ENCODE data around the gene UQCRFS1.
"Not testable (repeated sequence)": the region's sequence is repeated elsewhere in the genome, so short reads cannot be mapped to it uniquely, and the experiment has no call there.

Gene UQCRFS1

GRCh38 chr19:29241324-29241723, 28.4 kb upstream of the UQCRFS1 start:
- Mint-ChIP-seq H3K27me3 (ENCODE audit: low read depth) (peaks cover 4% of the 10 kb centered on the region), H3K27ac (no peak overlapping the region), H3K4me1 (ENCODE audit: low read depth) (no peaks in the 10 kb centered on the region), H3K36me3 (ENCODE audit: low read depth) (no peaks in the 10 kb centered on the region), H3K4me3 (no peak overlapping the region), H3K9me3 (no peaks in the 10 kb centered on the region)
- DNase-seq (ENCODE audit: low spot score) = no peak

DNA sequence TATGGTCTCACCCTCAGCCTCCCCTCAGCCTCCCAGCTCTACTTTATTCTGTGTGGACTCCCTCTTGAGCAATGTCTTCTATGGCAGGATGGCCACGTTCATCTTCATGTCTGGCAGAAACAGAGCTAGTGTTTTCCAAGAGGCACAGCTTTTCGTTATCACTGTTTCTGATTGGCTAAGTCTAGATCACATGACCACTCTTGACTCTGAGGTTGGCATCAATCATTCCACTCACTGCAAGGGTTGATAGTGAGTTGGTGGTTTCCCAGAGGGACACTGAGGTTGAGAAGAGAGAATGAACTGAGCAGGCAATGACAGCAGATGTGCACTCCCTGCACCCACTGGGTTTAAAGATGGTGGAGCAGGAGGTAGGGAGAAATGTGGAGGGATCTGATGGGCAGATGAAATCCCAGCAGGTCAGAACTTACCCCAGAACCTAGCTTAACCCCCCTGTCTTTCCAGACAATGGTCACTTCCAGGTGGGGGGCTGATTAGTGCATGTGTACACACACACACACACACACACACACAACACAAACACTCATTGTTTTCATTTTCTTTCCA, 26.3 kb upstream of the UQCRFS1 start:
- Mint-ChIP-seq H3K27ac (no peak overlapping the region), H3K36me3 (ENCODE audit: low read depth) (no peaks in the 10 kb centered on the region), H3K9me3 (no peaks in the 10 kb centered on the region)

DNA sequence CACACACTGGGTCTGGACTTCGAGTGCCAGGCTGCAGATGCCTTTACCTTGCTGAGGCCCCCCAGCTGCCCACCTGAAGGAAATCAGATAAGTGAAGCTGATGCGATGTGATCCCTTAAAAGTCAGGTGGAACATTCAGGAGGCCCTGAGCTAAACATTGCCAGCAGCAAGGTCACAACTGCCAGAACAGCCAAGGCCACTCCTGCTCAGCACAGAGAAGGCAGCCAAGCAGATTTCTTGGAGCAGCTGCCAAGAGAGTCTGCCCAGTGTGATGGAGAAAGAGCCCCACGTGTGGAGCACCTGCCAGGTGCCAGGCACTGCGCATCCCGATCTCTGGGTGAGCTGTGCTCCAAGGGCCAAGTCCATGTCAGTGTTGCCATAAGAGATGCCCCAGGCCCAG, 20.6 kb upstream of the UQCRFS1 start:
- Mint-ChIP-seq H3K36me3 (ENCODE audit: low read depth) (no peaks in the 10 kb centered on the region), H3K4me1 (ENCODE audit: low read depth) (no peaks in the 10 kb centered on the region), H3K27me3 (ENCODE audit: low read depth) (no peaks in the 10 kb centered on the region), H3K9me3 (no peaks in the 10 kb centered on the region), H3K27ac (no peak overlapping the region), H3K4me3 (no peak overlapping the region)
- DNase-seq (ENCODE audit: low spot score) = no peak

More for the DNA sequence above, 26.3 kb upstream of the UQCRFS1 start:
- H3K27me3 Mint-ChIP-seq (ENCODE audit: low read depth) = peaks cover 2% of the 10 kb centered on the region
- no peak overlapping the region for H3K4me3 Mint-ChIP-seq
- H3K4me1 Mint-ChIP-seq (ENCODE audit: low read depth) = no peaks in the 10 kb centered on the region
- no peak for DNase-seq (ENCODE audit: low spot score)

DNA sequence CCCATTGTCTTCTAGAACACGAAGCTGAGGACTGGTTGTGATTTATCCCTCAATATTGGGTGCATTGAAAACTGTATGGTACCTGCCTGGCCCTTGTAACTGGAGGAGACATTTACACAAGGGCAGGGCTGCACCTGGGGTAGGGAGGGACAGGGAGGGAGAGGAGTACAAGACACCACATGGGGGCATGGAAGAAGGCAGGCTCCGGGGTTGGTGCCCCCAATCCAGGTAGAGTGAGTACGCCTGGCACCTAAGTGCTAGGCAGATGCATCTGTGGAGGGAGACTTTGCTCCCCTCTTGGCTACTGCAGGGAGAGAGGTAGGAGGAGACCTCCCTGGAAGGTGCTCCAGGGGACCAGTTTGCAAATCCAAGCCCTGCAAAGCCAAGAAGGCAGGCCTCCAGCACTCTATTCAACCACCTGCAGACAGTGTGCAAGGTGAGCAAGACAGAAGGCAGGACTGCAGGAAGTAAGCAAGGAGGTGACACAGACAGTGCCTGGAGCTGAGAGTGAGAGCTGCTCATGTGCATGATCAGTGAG, 19.4 kb upstream of the UQCRFS1 start:
- no peak overlapping the region for H3K4me3 Mint-ChIP-seq
- H3K27ac Mint-ChIP-seq = no peak overlapping the region
- H3K9me3 Mint-ChIP-seq = no peaks in the 10 kb centered on the region
- DNase-seq (ENCODE audit: low spot score) = no peak
- H3K36me3 Mint-ChIP-seq (ENCODE audit: low read depth) = no peaks in the 10 kb centered on the region
- no peaks in the 10 kb centered on the region for H3K27me3 Mint-ChIP-seq (ENCODE audit: low read depth)
- H3K4me1 Mint-ChIP-seq (ENCODE audit: low read depth) = no peaks in the 10 kb centered on the region

GRCh38 chr19:29231306-29231705, 18.4 kb upstream of the UQCRFS1 start:
- not testable (repeated sequence) for H3K4me3 Mint-ChIP-seq; H3K4me1 Mint-ChIP-seq (ENCODE audit: low read depth); DNase-seq (ENCODE audit: low spot score); H3K27ac Mint-ChIP-seq; H3K36me3 Mint-ChIP-seq (ENCODE audit: low read depth); H3K9me3 Mint-ChIP-seq; H3K27me3 Mint-ChIP-seq (ENCODE audit: low read depth)

GRCh38 chr19:29217616-29218015, 4.7 kb upstream of the UQCRFS1 start:
- no peak for DNase-seq (ENCODE audit: low spot score)
- H3K4me1 Mint-ChIP-seq (ENCODE audit: low read depth) = peaks cover 7% of the 10 kb centered on the region
- no peak overlapping the region for H3K27ac Mint-ChIP-seq
- H3K36me3 Mint-ChIP-seq (ENCODE audit: low read depth) = no peaks in the 10 kb centered on the region
- no peaks in the 10 kb centered on the region for H3K9me3 Mint-ChIP-seq
- no peak overlapping the region for H3K4me3 Mint-ChIP-seq
- peaks cover 2% of the 10 kb centered on the region for H3K27me3 Mint-ChIP-seq (ENCODE audit: low read depth)

DNA sequence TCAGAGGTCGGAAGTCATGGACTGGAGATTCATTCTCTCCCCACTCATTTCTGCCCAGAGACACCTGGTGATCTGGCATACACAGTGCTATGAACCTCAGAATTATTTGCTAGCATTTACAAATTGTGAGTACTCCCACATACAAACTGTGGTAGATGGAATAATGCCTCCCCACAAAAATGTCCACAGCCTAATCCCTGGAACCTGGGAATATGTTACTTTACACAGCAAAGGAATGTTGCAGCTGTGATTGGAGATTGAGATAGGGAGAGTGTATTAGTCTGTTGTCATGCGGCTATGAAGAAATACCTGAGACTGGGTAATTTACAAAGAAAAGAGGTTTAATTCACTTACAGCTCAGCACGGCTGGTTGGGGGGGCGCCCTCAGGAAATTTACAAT, 3.1 kb upstream of the UQCRFS1 start:
- DNase-seq (ENCODE audit: low spot score) = no peak
- H3K9me3 Mint-ChIP-seq = peaks cover 5% of the 10 kb centered on the region
- H3K4me1 Mint-ChIP-seq (ENCODE audit: low read depth) = peaks cover 19% of the 10 kb centered on the region
- no peak overlapping the region for H3K4me3 Mint-ChIP-seq
- no peak overlapping the region for H3K27ac Mint-ChIP-seq
- H3K36me3 Mint-ChIP-seq (ENCODE audit: low read depth) = peaks cover 15% of the 10 kb centered on the region
- peaks cover 2% of the 10 kb centered on the region for H3K27me3 Mint-ChIP-seq (ENCODE audit: low read depth)

DNA sequence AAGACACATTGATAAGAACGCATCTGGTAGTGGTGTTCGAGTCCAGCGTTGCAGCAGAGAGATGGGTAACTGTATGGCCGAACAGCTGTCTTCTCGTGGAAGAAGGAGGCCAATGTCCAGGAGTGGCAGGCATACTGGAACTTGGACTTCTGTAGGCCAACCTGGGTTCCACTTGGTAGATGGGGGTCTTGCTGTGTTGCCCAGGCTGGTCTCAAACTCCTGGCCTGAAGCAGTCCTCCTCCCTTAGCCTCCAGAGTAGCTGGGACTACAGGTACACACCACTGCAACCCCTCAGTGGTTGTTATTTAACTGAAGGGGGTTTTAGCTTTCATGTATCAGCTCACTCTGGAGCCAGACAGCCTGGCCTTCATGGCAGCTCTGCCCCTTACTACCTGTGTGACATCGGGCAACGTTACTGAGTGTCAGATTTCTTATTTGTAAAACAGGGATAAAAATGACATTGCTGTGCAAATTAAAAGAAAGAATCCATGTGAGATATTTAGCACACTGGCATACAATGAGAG, 2.4 kb upstream of the UQCRFS1 start:
- Mint-ChIP-seq H3K4me1 (ENCODE audit: low read depth) (peaks cover 21% of the 10 kb centered on the region), H3K36me3 (ENCODE audit: low read depth) (peaks cover 21% of the 10 kb centered on the region), H3K27ac (no peak overlapping the region), H3K27me3 (ENCODE audit: low read depth) (peaks cover 2% of the 10 kb centered on the region), H3K4me3 (no peak overlapping the region), H3K9me3 (peaks cover 7% of the 10 kb centered on the region)
- no peak for DNase-seq (ENCODE audit: low spot score)

DNA sequence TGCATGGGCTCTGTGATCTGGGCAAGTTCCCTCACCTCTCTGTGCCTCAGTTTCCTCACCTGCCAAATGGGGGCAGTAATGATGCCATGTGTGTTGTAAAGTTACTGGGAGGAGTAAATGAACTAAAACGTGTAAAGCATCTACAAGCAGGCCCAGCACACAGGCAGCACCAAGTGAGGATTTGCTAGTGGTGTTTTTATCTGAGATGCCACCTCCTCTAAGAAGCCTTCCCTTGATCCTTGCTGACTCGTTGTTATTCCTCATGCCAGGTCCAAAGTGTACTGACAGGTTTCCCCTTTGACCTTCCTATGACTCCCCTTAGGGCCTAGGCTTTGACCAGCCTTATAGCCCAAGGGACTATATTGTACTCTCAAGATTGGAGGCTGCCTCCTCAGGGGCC, 1.5 kb upstream of the UQCRFS1 start:
- peaks cover 28% of the 10 kb centered on the region for H3K36me3 Mint-ChIP-seq (ENCODE audit: low read depth)
- H3K27me3 Mint-ChIP-seq (ENCODE audit: low read depth) = peaks cover 2% of the 10 kb centered on the region
- peaks cover 29% of the 10 kb centered on the region for H3K4me1 Mint-ChIP-seq (ENCODE audit: low read depth)
- no peak for DNase-seq (ENCODE audit: low spot score)
- peaks cover 7% of the 10 kb centered on the region for H3K9me3 Mint-ChIP-seq
- no peak overlapping the region for H3K27ac Mint-ChIP-seq
- H3K4me3 Mint-ChIP-seq = no peak overlapping the region

DNA sequence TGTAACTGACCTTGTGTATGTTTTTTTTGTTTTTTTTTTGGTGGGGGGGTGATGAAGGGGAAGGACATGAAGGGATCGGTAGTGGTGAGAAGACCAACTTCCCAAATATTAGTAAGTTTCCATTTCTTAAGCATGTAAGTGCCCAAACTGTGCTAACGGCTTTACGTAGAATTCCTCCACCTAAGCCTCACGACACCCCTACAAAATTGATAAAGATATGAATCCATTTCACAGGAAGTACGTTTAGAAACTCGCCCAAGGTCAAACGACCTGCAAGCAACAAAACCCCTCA, 649 bp downstream of the UQCRFS1 start:
- Mint-ChIP-seq H3K27me3 (ENCODE audit: low read depth) (no peaks in the 10 kb centered on the region), H3K4me3 (peak overlapping the region; percentile 93), H3K36me3 (ENCODE audit: low read depth) (peaks cover 34% of the 10 kb centered on the region), H3K9me3 (peaks cover 7% of the 10 kb centered on the region), H3K27ac (peak overlapping the region; percentile 94), H3K4me1 (ENCODE audit: low read depth) (peaks cover 34% of the 10 kb centered on the region)
- DNase-seq (ENCODE audit: low spot score) = no peak

DNA sequence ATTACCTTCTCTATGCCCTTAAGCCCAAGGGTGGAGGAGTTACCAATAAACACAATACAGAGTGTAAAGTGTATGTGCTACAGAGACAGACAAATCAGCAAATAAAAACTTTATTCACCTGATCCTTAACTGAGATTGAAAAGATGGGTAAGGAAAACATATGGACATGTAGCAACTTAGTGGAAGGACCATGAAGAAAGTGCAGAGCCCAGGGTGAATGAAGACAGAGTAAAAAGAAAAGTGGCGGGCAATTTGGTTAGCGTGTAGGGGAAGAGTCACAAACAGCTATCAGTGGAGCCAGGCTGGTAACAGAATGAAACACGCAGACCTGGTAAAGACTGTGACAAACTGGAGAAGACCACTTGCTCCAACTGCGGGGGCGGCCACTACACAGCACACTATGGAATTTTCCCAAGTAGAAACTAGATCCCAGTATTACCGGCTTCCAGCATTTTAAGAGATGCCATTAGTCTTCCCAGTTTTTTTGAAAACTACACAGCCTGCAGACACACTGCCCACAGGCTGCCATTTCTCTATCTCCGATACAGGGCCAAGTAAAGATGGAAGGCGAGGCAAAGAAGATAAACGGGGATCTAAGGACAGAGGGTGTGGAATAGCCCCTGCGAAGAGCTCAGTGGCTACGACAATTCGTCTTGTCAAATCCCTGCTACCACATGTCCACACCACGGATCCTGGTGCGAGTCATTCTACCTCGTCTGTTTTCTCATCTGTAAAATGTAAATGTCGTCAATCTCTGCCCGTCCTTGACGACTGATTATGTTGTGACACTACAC, 1.2 kb downstream of the UQCRFS1 start:
- Mint-ChIP-seq H3K4me3 (peak overlapping the region; percentile 93), H3K27me3 (ENCODE audit: low read depth) (no peaks in the 10 kb centered on the region), H3K9me3 (peaks cover 7% of the 10 kb centered on the region), H3K27ac (peak overlapping the region; percentile 94), H3K36me3 (ENCODE audit: low read depth) (peaks cover 36% of the 10 kb centered on the region), H3K4me1 (ENCODE audit: low read depth) (peaks cover 34% of the 10 kb centered on the region)
- DNase-seq (ENCODE audit: low spot score) = no peak

DNA sequence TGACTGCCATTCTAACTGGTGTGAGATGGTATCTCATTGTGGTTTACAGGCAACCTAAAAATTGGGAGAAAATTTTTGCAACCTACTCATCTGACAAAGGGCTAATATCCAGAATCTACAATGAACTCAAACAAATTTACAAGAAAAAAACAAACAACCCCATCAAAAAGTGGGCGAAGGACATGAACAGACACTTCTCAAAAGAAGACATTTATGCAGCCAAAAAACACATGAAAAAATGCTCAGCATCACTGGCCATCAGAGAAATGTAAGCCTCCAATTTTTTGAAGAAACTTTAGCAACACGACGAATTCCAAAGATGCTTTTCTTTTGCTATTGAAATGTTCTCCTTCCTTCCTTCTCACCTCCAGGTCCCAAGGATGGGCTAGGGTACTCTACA, 1.9 kb downstream of the UQCRFS1 start:
- Mint-ChIP-seq H3K27ac (peak overlapping the region; percentile 94), H3K4me1 (ENCODE audit: low read depth) (peaks cover 34% of the 10 kb centered on the region), H3K4me3 (peak overlapping the region; percentile 93), H3K36me3 (ENCODE audit: low read depth) (peaks cover 43% of the 10 kb centered on the region)
- DNase-seq (ENCODE audit: low spot score); H3K27me3 Mint-ChIP-seq (ENCODE audit: low read depth); H3K9me3 Mint-ChIP-seq: not testable (repeated sequence)

- Mint-ChIP-seq H3K4me1 (ENCODE audit: low read depth) (peaks cover 36% of the 10 kb centered on the region), H3K36me3 (ENCODE audit: low read depth) (peaks cover 48% of the 10 kb centered on the region)
- not testable (repeated sequence) for H3K27me3 Mint-ChIP-seq (ENCODE audit: low read depth); H3K9me3 Mint-ChIP-seq; H3K27ac Mint-ChIP-seq; H3K4me3 Mint-ChIP-seq; DNase-seq (ENCODE audit: low spot score)
Measured at GRCh38 chr19:29210502-29210901, 2.4 kb downstream of the UQCRFS1 start.

GRCh38 chr19:29207403-29208187, 5.4 kb downstream of the UQCRFS1 start:
- peaks cover 53% of the 10 kb centered on the region for H3K36me3 Mint-ChIP-seq (ENCODE audit: low read depth)
- not testable (repeated sequence) for H3K27me3 Mint-ChIP-seq (ENCODE audit: low read depth); H3K9me3 Mint-ChIP-seq; DNase-seq (ENCODE audit: low spot score); H3K27ac Mint-ChIP-seq; H3K4me3 Mint-ChIP-seq
- peaks cover 32% of the 10 kb centered on the region for H3K4me1 Mint-ChIP-seq (ENCODE audit: low read depth)

Measured in T-helper 2 cell treated with Interferon-gamma antibody and Interleukin-4, amounts not matched to agents 5 μg/mL and 100 μg/mL, for 36 hours (primary cell).